ENCODE measurements around the gene CLASP1. TPM values are rescaled to one million over a fixed set of nuclear protein-coding genes. Genes with fewer than 3 reads are reported as not detected.
A peak's percentile ranks its signal among the peaks of the same experiment; 100 is the strongest.

CLASP1 gene
- 10 to 100 TPM; 38.2 to 49.0 (median 41.1) TPM for total RNA-seq (2021; fragmentation: NEBNext Ultra II Directional; extraction: Animal tissue kit (Norgen Biotek cat#: 25700))
- long read RNA-seq, partial matches to known transcripts, result 3 of 10 reads
- long read RNA-seq, other reads (novel, unspliced or antisense), result 7 of 10 reads

GRCh38 chr2:121649149-121649595, at the start of gene CLASP1:
Gene CLASP1 (minus strand): TSS chr2:121649462. CDS start chr2:121605895, 43,567 bp downstream.
- H3K36me3 Mint-ChIP-seq (ENCODE audit: low read depth), result peaks cover 12% of the 10 kb centered on the region; the same call in 1 of the 2 replicates
- no peaks in the 10 kb centered on the region; the same call in 1 of the 2 replicates for H3K27me3 Mint-ChIP-seq (ENCODE audit: insufficient read depth)
- H3K9me3 Mint-ChIP-seq, result no peaks in the 10 kb centered on the region
- DNase-seq, result no peak
- peak within 1 kb of the TSS; percentile 95 for H3K4me3 Mint-ChIP-seq
- peak within 1 kb of the TSS; percentile 98 for H3K27ac Mint-ChIP-seq
- TF ChIP-seq CTCF (IDR thresholded peaks at IDR 0.05), result no peak
- H3K4me1 Mint-ChIP-seq (ENCODE audit: low read depth), result peaks cover 44% of the 10 kb centered on the region

- H3K4me1 Mint-ChIP-seq (ENCODE audit: low read depth), result peaks cover 51% of the 10 kb centered on the region
- no peak overlapping the region for H3K27ac Mint-ChIP-seq
- TF ChIP-seq CTCF (IDR thresholded peaks at IDR 0.05), result no peak
- H3K27me3 Mint-ChIP-seq (ENCODE audit: insufficient read depth), result no peaks in the 10 kb centered on the region; the same call in 1 of the 2 replicates
- H3K4me3 Mint-ChIP-seq, result no peak overlapping the region
- H3K36me3 Mint-ChIP-seq (ENCODE audit: low read depth), result no peaks in the 10 kb centered on the region
- DNase-seq, result no peak
- no peaks in the 10 kb centered on the region for H3K9me3 Mint-ChIP-seq
Observed at GRCh38 chr2:121698318-121698930, 49.2 kb upstream of the CLASP1 start.

GRCh38 chr2:121697108-121697631, 47.9 kb upstream of the CLASP1 start:
- no peak for DNase-seq
- H3K4me3 Mint-ChIP-seq, result no peak overlapping the region
- no peak for TF ChIP-seq CTCF (IDR thresholded peaks at IDR 0.05)
- H3K27ac Mint-ChIP-seq, result peak overlapping the region; percentile 36; the same call in 1 of the 2 replicates
- no peaks in the 10 kb centered on the region for H3K36me3 Mint-ChIP-seq (ENCODE audit: low read depth)
- H3K4me1 Mint-ChIP-seq (ENCODE audit: low read depth), result peaks cover 45% of the 10 kb centered on the region
- H3K9me3 Mint-ChIP-seq, result no peaks in the 10 kb centered on the region
- no peaks in the 10 kb centered on the region; the same call in none of the 2 replicates for H3K27me3 Mint-ChIP-seq (ENCODE audit: insufficient read depth)

- Mint-ChIP-seq H3K27ac (no peak overlapping the region), H3K4me1 (ENCODE audit: low read depth) (peaks cover 38% of the 10 kb centered on the region), H3K36me3 (ENCODE audit: low read depth) (no peaks in the 10 kb centered on the region), H3K27me3 (ENCODE audit: insufficient read depth) (no peaks in the 10 kb centered on the region; the same call in none of the 2 replicates), H3K4me3 (no peak overlapping the region), H3K9me3 (no peaks in the 10 kb centered on the region)
- DNase-seq, result no peak
- no peak for TF ChIP-seq CTCF (IDR thresholded peaks at IDR 0.05)
Observed at GRCh38 chr2:121696410-121696930, 47.2 kb upstream of the CLASP1 start.

GRCh38 chr2:121695171-121695451, 45.8 kb upstream of the CLASP1 start:
- Mint-ChIP-seq H3K4me1 (ENCODE audit: low read depth) (peaks cover 33% of the 10 kb centered on the region), H3K4me3 (no peak overlapping the region), H3K9me3 (no peaks in the 10 kb centered on the region), H3K27ac (no peak overlapping the region), H3K27me3 (ENCODE audit: insufficient read depth) (peaks cover 6% of the 10 kb centered on the region), H3K36me3 (ENCODE audit: low read depth) (no peaks in the 10 kb centered on the region)
- no peak for DNase-seq
- no peak for TF ChIP-seq CTCF (IDR thresholded peaks at IDR 0.05)

All from HFFc6 (cell line).